ENCODE results near the gene OR2C1. TPM values are rescaled to one million over a fixed set of nuclear protein-coding genes. Genes with fewer than 3 reads are reported as not detected.

The OR2C1 gene
- total RNA-seq, 1 experiment from 2014 or later, result not detected

DNA sequence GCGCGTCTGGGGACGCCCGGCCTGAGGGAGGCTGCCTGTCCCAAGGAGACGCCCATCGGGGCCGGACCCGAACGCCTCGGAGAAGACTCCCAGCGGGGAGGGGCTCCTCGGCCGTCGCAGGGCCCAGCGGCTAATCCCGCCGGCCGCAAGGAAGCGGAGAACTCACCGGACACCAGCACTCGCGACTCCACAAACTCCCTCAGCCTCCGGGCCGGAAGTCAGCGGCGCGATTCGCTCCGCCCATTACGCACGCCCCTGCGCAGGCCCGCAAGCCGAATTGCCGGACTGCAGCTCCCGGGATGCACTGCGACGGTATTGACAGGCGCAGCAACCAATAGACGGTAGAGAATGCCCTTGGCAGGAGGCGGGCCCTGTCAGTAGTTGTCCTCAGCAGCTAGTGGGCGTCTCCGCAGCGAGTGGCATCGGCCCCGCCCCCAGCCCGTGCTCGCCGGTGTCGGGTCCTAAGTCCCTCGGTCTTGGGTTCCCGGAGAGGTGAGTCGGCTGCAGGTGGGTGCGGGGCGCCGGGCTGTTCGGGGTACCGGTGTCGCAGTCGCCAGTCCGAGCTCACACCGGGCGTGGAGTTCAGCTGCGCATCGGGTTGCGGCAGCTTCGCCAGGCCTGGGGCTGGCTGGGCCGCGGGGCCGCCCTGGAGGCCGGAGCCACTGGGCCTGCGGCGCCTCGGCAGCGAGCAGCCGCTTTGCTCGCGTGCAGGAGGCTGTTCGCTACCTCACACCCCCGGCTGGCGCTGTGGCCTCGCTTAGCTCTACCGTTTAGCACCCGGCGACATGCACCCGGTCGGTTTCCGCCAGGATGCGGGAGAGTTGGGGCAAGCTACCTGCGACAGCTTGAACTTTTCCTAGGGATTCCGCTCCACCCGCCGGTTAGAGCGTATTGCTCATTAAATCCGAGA is 45.3 kb downstream of the OR2C1 start, which contains the start of the genes ZNF174 and ZSCAN32:
Gene ZNF174 (plus strand): TSS at position 437 of the 910 bp plus-strand sequence. CDS start 790 bp downstream, outside the sequence.
Gene ZSCAN32 (minus strand): TSS at position 226 of the 910 bp plus-strand sequence. CDS start 3,447 bp downstream, outside the sequence.
- in situ Hi-C loops (cut with HindIII; ENCODE audit: low pct_unique_long_range_greater_than_20kb, low sequenced_read_pairs) (no loop called here), intact Hi-C loops (cut with micrococcal nuclease; ENCODE audit: unreplicated experiment) (no loop called here)
- peak; percentile 99 for DNase-seq (ENCODE audit: low read depth, low spot score)
- Histone ChIP-seq H3K27ac (ENCODE audit: low read length) (peak within 1 kb of the TSS; percentile 91), H3K4me1 (ENCODE audit: control insufficient read depth, insufficient read depth, low read length) (0 out of 2 replicates have a peak, but pooled peaks cover 3% of the 10 kb centered on the region), H3K27me3 (ENCODE audit: control insufficient read depth, insufficient read depth, low read length) (no peaks in the 10 kb centered on the region), H3K4me3 (ENCODE audit: low read depth in 2 of 2, low read length in 2 of 2) (peak within 1 kb of the TSS; percentile 82 to 89), H3K9me3 (ENCODE audit: control insufficient read depth, insufficient read depth, low read depth, low read length) (peaks cover 49% of the 10 kb centered on the region), H3K36me3 (ENCODE audit: control insufficient read depth, insufficient read depth, low read length) (peaks cover 6% of the 10 kb centered on the region; the same call in 1 of the 2 replicates)
- CTCF ChIA-PET, result no interaction called here
- peak; percentile 99 for ATAC-seq
- TF ChIP-seq POLR2AphosphoS5 (IDR thresholded peaks at IDR 0.05; ENCODE audit: low read depth, low read length), result peak; percentile 86
- 0 out of 2 replicates have a peak, but pooled peaks have one; percentile 39 for TF ChIP-seq TCF7L2 (IDR thresholded peaks at IDR 0.05; ENCODE audit: low read depth, low read length)
- peak; percentile 64; the same call in 1 of the 2 replicates for TF ChIP-seq SIN3A (IDR thresholded peaks at IDR 0.05; ENCODE audit: borderline replicate concordance, insufficient read depth, low read depth, low read length)
- TF ChIP-seq, protein P1, sequence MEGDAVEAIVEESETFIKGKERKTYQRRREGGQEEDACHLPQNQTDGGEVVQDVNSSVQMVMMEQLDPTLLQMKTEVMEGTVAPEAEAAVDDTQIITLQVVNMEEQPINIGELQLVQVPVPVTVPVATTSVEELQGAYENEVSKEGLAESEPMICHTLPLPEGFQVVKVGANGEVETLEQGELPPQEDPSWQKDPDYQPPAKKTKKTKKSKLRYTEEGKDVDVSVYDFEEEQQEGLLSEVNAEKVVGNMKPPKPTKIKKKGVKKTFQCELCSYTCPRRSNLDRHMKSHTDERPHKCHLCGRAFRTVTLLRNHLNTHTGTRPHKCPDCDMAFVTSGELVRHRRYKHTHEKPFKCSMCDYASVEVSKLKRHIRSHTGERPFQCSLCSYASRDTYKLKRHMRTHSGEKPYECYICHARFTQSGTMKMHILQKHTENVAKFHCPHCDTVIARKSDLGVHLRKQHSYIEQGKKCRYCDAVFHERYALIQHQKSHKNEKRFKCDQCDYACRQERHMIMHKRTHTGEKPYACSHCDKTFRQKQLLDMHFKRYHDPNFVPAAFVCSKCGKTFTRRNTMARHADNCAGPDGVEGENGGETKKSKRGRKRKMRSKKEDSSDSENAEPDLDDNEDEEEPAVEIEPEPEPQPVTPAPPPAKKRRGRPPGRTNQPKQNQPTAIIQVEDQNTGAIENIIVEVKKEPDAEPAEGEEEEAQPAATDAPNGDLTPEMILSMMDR (IDR thresholded peaks at IDR 0.05), result no peak
- no peak for TF ChIP-seq REST (IDR thresholded peaks at IDR 0.05; ENCODE audit: insufficient read depth in 1 of 2, low read depth in 2 of 2, low read length in 1 of 2)
- no TSS peak for BruUV-seq (replicated peaks)
- POLR2A ChIA-PET, result interaction anchor here (0.6 kb wide), 2 partner anchors 118 to 941 kb away, joined by 3 to 20 read pairs; partner anchors contain the start of gene TEDC2

GRCh38 chr16:3401719-3402397 is 46.2 kb downstream of the OR2C1 start:
- BruUV-seq (replicated peaks), result TSS peak; percentile 82
- no peaks in the 10 kb centered on the region for H3K27me3 ChIP-seq (ENCODE audit: control insufficient read depth, insufficient read depth, low read length)
- DNase-seq (ENCODE audit: low read depth, low spot score) (no peak), ATAC-seq (no peak)
- H3K36me3 ChIP-seq (ENCODE audit: control insufficient read depth, insufficient read depth, low read length), result peaks cover 6% of the 10 kb centered on the region; the same call in 1 of the 2 replicates
- CTCF ChIA-PET, result no interaction called here
- H3K27ac ChIP-seq (ENCODE audit: low read length), result peak overlapping the region; percentile 87
- no peak for TF ChIP-seq TCF7L2 (IDR thresholded peaks at IDR 0.05; ENCODE audit: low read depth, low read length)
- TF ChIP-seq SIN3A (IDR thresholded peaks at IDR 0.05; ENCODE audit: borderline replicate concordance, insufficient read depth, low read depth, low read length), result no peak
- no peak for TF ChIP-seq POLR2AphosphoS5 (IDR thresholded peaks at IDR 0.05; ENCODE audit: low read depth, low read length)
- no peak for TF ChIP-seq REST (IDR thresholded peaks at IDR 0.05; ENCODE audit: insufficient read depth in 1 of 2, low read depth in 2 of 2, low read length in 1 of 2)
- TF ChIP-seq, protein P1 (IDR thresholded peaks at IDR 0.05), result no peak
- intact Hi-C loops (cut with micrococcal nuclease; ENCODE audit: unreplicated experiment), result no loop called here
- in situ Hi-C loops (cut with HindIII; ENCODE audit: low pct_unique_long_range_greater_than_20kb, low sequenced_read_pairs), result no loop called here
- H3K4me1 ChIP-seq (ENCODE audit: control insufficient read depth, insufficient read depth, low read length), result 0 out of 2 replicates have a peak, but pooled peaks cover 3% of the 10 kb centered on the region
- peaks cover 51% of the 10 kb centered on the region for H3K9me3 ChIP-seq (ENCODE audit: control insufficient read depth, insufficient read depth, low read depth, low read length)
- POLR2A ChIA-PET, result interaction anchor here (0.7 kb wide), 1 partner anchor 107 kb away, joined by 5 read pairs; no protein-coding TSS in a partner anchor
- H3K4me3 ChIP-seq (ENCODE audit: low read depth in 2 of 2, low read length in 2 of 2), result peak overlapping the region; percentile 82 to 89

All from Panc1 (cell line).